Thymus (tissue), 11 donors: ENCODE data around the gene ESR1. TPM values are rescaled to one million over a fixed set of nuclear protein-coding genes. Genes with fewer than 3 reads are reported as not detected.
A peak's percentile ranks its signal among the peaks of the same experiment; 100 is the strongest.
"Not testable (repeated sequence)": the region's sequence is repeated elsewhere in the genome, so short reads cannot be mapped to it uniquely, and the experiment has no call there.

Experiments used
- DNase-seq, 9 donors: peaks; one replicate each; pipeline ENCODE4 v3.0.0-alpha.2; 2013; ENCODE audit warnings: low spot score in 9 of 9, low read depth in 6 of 9, missing footprints in 1 of 9
- H3K27ac ChIP-seq, 2 donors: one replicate each; pipeline ENCODE4 v1.5.1; 2013; ENCODE audit warnings: control low read depth in 1 of 2, low read depth in 1 of 2, low read length in 1 of 2, mild to moderate bottlenecking in 1 of 2, moderate library complexity in 1 of 2
- H3K27me3 ChIP-seq, 2 donors: one replicate each; pipeline ENCODE4 v1.5.1; 2013; ENCODE audit warnings: low read length in 1 of 2; ENCODE audit not compliant: control insufficient read depth in 2 of 2, insufficient read depth in 1 of 2
- H3K36me3 ChIP-seq, 2 donors: one replicate each; pipeline ENCODE4 v1.5.1; 2013; ENCODE audit warnings: low read length in 1 of 2, mild to moderate bottlenecking in 1 of 2, moderate library complexity in 1 of 2; ENCODE audit not compliant: control insufficient read depth in 2 of 2, insufficient read depth in 2 of 2
- H3K4me1 ChIP-seq, 2 donors: one replicate each; pipeline ENCODE4 v1.5.1; 2013; ENCODE audit warnings: low read length in 2 of 2; ENCODE audit not compliant: control insufficient read depth in 2 of 2, insufficient read depth in 2 of 2
- H3K4me3 ChIP-seq, 2 donors: one replicate each; pipeline ENCODE4 v1.5.1; 2013; ENCODE audit warnings: low read length in 2 of 2, control low read depth in 1 of 2, mild to moderate bottlenecking in 1 of 2
- H3K9me3 ChIP-seq, 2 donors: one replicate each; pipeline ENCODE4 v1.5.1; 2013; ENCODE audit warnings: low read length in 1 of 2, mild to moderate bottlenecking in 1 of 2; ENCODE audit not compliant: control insufficient read depth in 2 of 2, insufficient read depth in 1 of 2
- WGBS: extraction: QIAGEN DNeasy Blood & Tissue Kit; methylation state at CpG from one replicate; pipeline ENCODE4 v1.1.7; 2013; 5-methylcytosine and 5-hydroxymethylcytosine counted together
- polyA plus RNA-seq: library from polyadenylated mRNA; stranded (reverse); fragments of 200-250 nt; gene quantifications from one replicate; pipeline ENCODE4 v1.2.3, GENCODE V29; 2013
- total RNA-seq: library from RNA; stranded (reverse); fragments of 120-200 nt; gene quantifications from one replicate; pipeline ENCODE4 v1.2.4, GENCODE V29; 2013
- donor health status: healthy.

ESR1 gene
- total and polyA plus RNA-seq, 2 donors = 0.28 to 1.2 TPM

DNA sequence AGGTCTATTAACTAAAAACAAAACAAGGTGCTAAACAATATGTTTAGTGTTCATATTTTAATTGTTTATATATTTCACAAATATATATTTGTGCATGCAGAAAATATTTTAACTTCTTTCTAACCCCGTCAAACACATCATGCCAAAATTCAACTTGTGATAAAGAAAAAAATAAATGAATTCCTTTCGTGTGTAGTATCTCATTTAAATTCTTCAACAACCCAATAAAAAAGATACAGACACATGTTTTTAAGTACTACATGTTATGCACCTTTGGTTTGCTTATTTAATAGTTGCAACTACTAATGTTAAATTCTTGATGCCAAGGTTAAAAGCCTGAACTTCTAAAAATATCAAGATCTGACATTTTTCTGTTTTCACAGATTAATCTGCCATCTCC is 252.4 kb downstream of the ESR1 start:
- WGBS = 97% methylated on average over 2 of the region's 2 CpGs
- H3K36me3 ChIP-seq = no peaks in the 10 kb centered on the region

DNA sequence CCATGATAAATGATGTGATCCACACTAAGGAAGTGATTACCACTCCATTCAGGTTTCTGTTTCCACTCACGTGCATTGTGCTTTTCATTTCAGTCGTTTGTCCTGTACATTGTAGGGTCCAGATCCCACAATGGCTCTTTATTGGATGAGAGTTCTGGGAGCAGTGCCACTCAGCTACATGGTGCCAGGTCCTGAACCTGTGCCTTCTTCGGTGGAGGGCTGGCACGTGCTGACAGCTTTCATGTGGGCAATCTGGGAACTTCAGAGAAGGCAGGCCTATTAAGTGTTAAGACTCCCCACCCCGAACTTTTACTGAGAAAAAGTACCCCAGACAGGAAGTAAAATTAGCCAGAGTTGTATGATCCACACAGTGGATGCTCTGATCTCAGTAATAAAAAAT is 255.0 kb downstream of the ESR1 start:
- no peaks in the 10 kb centered on the region for H3K9me3 ChIP-seq
- H3K4me1 ChIP-seq = no peaks in the 10 kb centered on the region
- peak in 1 of 9 donors; percentile 15 for DNase-seq
- H3K4me3 ChIP-seq = no peak overlapping the region
- H3K36me3 ChIP-seq = no peaks in the 10 kb centered on the region
- no peak overlapping the region for H3K27ac ChIP-seq
- 38% methylated on average over 5 of the region's 5 CpGs for WGBS
- no peaks in the 10 kb centered on the region for H3K27me3 ChIP-seq

More for the DNA sequence above, 252.4 kb downstream of the ESR1 start:
- H3K9me3 ChIP-seq = no peaks in the 10 kb centered on the region
- no peak overlapping the region for H3K4me3 ChIP-seq
- no peaks in the 10 kb centered on the region for H3K27me3 ChIP-seq
- no peak overlapping the region for H3K27ac ChIP-seq
- H3K4me1 ChIP-seq = no peaks in the 10 kb centered on the region
- DNase-seq = no peak

GRCh38 chr6:152063170-152063921 is 255.9 kb downstream of the ESR1 start:
- Histone ChIP-seq H3K27me3 (no peaks in the 10 kb centered on the region), H3K36me3 (no peaks in the 10 kb centered on the region), H3K27ac (no peak overlapping the region), H3K4me3 (no peak overlapping the region), H3K4me1 (no peaks in the 10 kb centered on the region), H3K9me3 (no peaks in the 10 kb centered on the region)
- no peak for DNase-seq
- WGBS = 95% methylated on average over 10 of the region's 10 CpGs

DNA sequence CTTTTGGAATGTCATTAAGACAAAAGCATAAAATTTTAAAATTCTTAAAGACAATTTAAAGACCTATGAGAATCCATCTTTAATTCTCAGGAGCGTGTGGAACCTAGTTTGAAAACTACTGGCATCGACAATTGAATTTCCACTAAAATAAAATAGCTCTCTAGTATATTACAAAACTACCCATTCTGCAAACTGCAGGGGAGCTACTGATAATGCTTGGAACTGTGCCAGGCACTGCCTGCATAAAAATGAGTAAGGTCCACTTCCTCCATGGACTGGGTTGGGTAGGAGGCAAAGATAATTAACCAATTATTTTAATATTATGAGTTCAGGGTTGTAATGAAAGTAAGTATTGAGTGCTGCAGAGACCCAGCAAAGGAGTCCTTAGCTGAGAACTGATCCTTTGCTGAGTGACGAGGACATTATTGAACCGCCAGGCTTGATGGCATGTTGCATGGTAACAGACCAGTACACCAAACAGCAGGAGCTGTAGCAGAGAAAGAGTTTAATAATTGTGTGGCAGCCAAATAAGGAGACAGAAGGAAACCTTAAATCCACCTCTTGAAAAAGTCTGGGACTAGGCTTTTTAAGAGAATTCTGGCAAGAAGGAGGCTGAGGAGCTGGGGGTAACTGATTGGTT is 261.3 kb downstream of the ESR1 start:
- WGBS = 94% methylated on average over 4 of the region's 4 CpGs
- no peaks in the 10 kb centered on the region for H3K4me1 ChIP-seq
- no peak for DNase-seq
- H3K4me3 ChIP-seq = no peak overlapping the region
- H3K36me3 ChIP-seq = no peaks in the 10 kb centered on the region
- H3K9me3 ChIP-seq = no peaks in the 10 kb centered on the region
- no peak overlapping the region for H3K27ac ChIP-seq
- H3K27me3 ChIP-seq = no peaks in the 10 kb centered on the region

GRCh38 chr6:152070556-152070955 is 263.1 kb downstream of the ESR1 start:
- Histone ChIP-seq H3K4me3 (no peak overlapping the region), H3K27me3 (no peaks in the 10 kb centered on the region), H3K4me1 (no peaks in the 10 kb centered on the region), H3K27ac (no peak overlapping the region), H3K9me3 (no peaks in the 10 kb centered on the region), H3K36me3 (no peaks in the 10 kb centered on the region)
- no peak for DNase-seq
- WGBS = 94% methylated on average over 5 of the region's 5 CpGs

- H3K4me1 ChIP-seq = no peaks in the 10 kb centered on the region
- no peak overlapping the region for H3K4me3 ChIP-seq
- no peak for DNase-seq
- 95% methylated on average over 3 of the region's 3 CpGs for WGBS
- no peaks in the 10 kb centered on the region for H3K27me3 ChIP-seq
- no peaks in the 10 kb centered on the region for H3K9me3 ChIP-seq
- no peak overlapping the region for H3K27ac ChIP-seq
- no peaks in the 10 kb centered on the region for H3K36me3 ChIP-seq
These were observed 263.8 kb downstream of the ESR1 start for GRCh38 chr6:152071318-152071717.

- no peaks in the 10 kb centered on the region for H3K36me3 ChIP-seq
These were observed 264.4 kb downstream of the ESR1 start for GRCh38 chr6:152071843-152072242.

GRCh38 chr6:152076242-152076641 is 268.8 kb downstream of the ESR1 start:
- H3K9me3 ChIP-seq = peaks cover 0 to 18% of the 10 kb centered on the region in 2 donors
- 81% methylated on average over 3 of the region's 3 CpGs for WGBS
- H3K4me3 ChIP-seq, H3K27ac ChIP-seq, H3K36me3 ChIP-seq, DNase-seq, H3K27me3 ChIP-seq, H3K4me1 ChIP-seq: not testable (repeated sequence)

More at GRCh38 chr6:152071843-152072242, 264.4 kb downstream of the ESR1 start:
- no peaks in the 10 kb centered on the region for H3K27me3 ChIP-seq
- peaks cover 0 to under 1% of the 10 kb centered on the region in 2 donors for H3K9me3 ChIP-seq
- H3K27ac ChIP-seq = no peak overlapping the region
- WGBS = 80% methylated on average over 3 of the region's 3 CpGs
- no peak for DNase-seq
- H3K4me3 ChIP-seq = no peak overlapping the region
- H3K4me1 ChIP-seq = no peaks in the 10 kb centered on the region

DNA sequence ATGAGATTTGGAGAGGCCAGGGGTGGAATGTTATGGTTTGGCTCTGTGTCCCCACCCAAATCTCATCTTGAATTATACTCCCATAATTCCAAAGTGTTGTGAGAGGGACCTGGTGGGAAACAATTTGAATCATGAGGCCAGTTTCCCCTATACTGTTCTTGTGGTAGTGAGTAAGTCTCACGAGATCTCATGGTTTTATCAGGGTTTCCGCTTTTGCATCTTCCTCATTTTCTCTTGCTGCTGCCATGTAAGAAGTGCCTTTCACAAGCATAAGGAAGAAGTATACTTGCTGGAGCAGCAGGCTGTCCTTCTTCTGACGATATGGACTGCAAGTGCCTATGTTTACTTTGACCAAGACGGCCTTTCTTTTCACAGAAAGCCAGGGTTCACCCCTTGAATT is 270.5 kb downstream of the ESR1 start:
- Histone ChIP-seq H3K4me1 (no peaks in the 10 kb centered on the region), H3K36me3 (no peaks in the 10 kb centered on the region), H3K9me3 (peaks cover 0 to 18% of the 10 kb centered on the region in 2 donors), H3K27ac (no peak overlapping the region), H3K4me3 (no peak overlapping the region), H3K27me3 (no peaks in the 10 kb centered on the region)
- no peak for DNase-seq
- WGBS = 84% methylated on average over 4 of the region's 4 CpGs
